Mesenchymal stem cell (in vitro differentiated cells and primary cell): Measurements from ENCODE around the gene ZFP14.
"Not testable (repeated sequence)": the region's sequence is repeated elsewhere in the genome, so short reads cannot be mapped to it uniquely, and the experiment has no call there.

Experiments used
- DNase-seq: peaks from one replicate; pipeline ENCODE4 v3.0.0-alpha.2; 2013
- H2AFZ ChIP-seq: one replicate; pipeline ENCODE4 v1.6.1; 2013; ENCODE audit warnings: low read depth, mild to moderate bottlenecking, control low read depth, inconsistent platforms, low read length, moderate library complexity
- H2AK5ac ChIP-seq: 2 replicates; pipeline ENCODE4 v1.6.1; 2013; ENCODE audit warnings: low read length, moderate library complexity, mild to moderate bottlenecking, inconsistent platforms; ENCODE audit not compliant: severe bottlenecking
- H2BK120ac ChIP-seq: one replicate; pipeline ENCODE4 v1.6.1; 2013; ENCODE audit warnings: low read depth, mild to moderate bottlenecking, inconsistent platforms, low read length, moderate library complexity
- H2BK12ac ChIP-seq, 2 experiments: one replicate each; pipeline ENCODE4 v1.6.1; 2013; ENCODE audit warnings: inconsistent platforms in 2 of 2, low read length in 2 of 2, mild to moderate bottlenecking in 2 of 2, moderate library complexity in 2 of 2, control low read depth in 1 of 2
- H2BK15ac ChIP-seq: one replicate; pipeline ENCODE4 v1.6.1; 2013; ENCODE audit warnings: mild to moderate bottlenecking, low read depth, inconsistent platforms; ENCODE audit not compliant: poor library complexity, severe bottlenecking
- H2BK5ac ChIP-seq: 2 replicates; pipeline ENCODE4 v1.6.1; 2013; ENCODE audit warnings: low read depth, mild to moderate bottlenecking, low read length, control low read depth, inconsistent platforms; ENCODE audit not compliant: poor library complexity, severe bottlenecking
- H3K14ac ChIP-seq, 2 experiments: one replicate each; pipeline ENCODE4 v1.6.1; 2013; ENCODE audit warnings: inconsistent platforms in 2 of 2, low read length in 2 of 2, control low read depth in 1 of 2, mild to moderate bottlenecking in 1 of 2, moderate library complexity in 1 of 2
- H3K18ac ChIP-seq, 2 experiments: one replicate each; pipeline ENCODE4 v1.6.1; 2013; ENCODE audit warnings: inconsistent platforms in 2 of 2, low read length in 2 of 2, control low read depth in 1 of 2, low read depth in 1 of 2, mild to moderate bottlenecking in 1 of 2
- H3K23ac ChIP-seq, 2 experiments: one replicate each; pipeline ENCODE4 v1.6.1; 2013; ENCODE audit warnings: inconsistent platforms in 2 of 2, low read length in 2 of 2, mild to moderate bottlenecking in 2 of 2, moderate library complexity in 2 of 2, control low read depth in 1 of 2
- H3K27ac ChIP-seq: 2 replicates; pipeline ENCODE4 v1.5.1; 2013; ENCODE audit warnings: mild to moderate bottlenecking, moderate library complexity, low read length, control low read depth, inconsistent platforms; ENCODE audit not compliant: poor library complexity, severe bottlenecking
- H3K27me3 ChIP-seq, 2 experiments: 2 replicates each; pipeline versions ENCODE4 v1.6.1 to v1.7.0; 2013; ENCODE audit warnings: low read length in 2 of 2, mild to moderate bottlenecking in 2 of 2, moderate library complexity in 2 of 2, control low read depth in 1 of 2, inconsistent platforms in 1 of 2; ENCODE audit not compliant: control insufficient read depth in 1 of 2, insufficient read depth in 1 of 2
- H3K36me3 ChIP-seq, 2 experiments: 2 replicates each; pipeline versions ENCODE4 v1.6.1 to v1.7.0; 2013; ENCODE audit warnings: low read length in 2 of 2, control low read depth in 1 of 2, inconsistent platforms in 1 of 2, low read depth in 1 of 2, mild to moderate bottlenecking in 1 of 2; ENCODE audit not compliant: insufficient read depth in 2 of 2, control insufficient read depth in 1 of 2
- H3K4ac ChIP-seq, 2 experiments: one replicate each; pipeline ENCODE4 v1.6.1; 2013; ENCODE audit warnings: inconsistent platforms in 2 of 2, low read length in 2 of 2, mild to moderate bottlenecking in 2 of 2, moderate library complexity in 2 of 2, control low read depth in 1 of 2, low read depth in 1 of 2
- H3K4me1 ChIP-seq: 2 replicates; pipeline ENCODE4 v1.6.1; 2013; ENCODE audit warnings: low read depth, low read length, control low read depth; ENCODE audit not compliant: control insufficient read depth, insufficient read depth
- H3K4me2 ChIP-seq: 2 replicates; pipeline ENCODE4 v1.6.1; 2013; ENCODE audit warnings: low read length, mild to moderate bottlenecking, inconsistent platforms; ENCODE audit not compliant: poor library complexity, severe bottlenecking
- H3K4me3 ChIP-seq, 2 experiments: 2 replicates each; pipeline versions ENCODE4 v1.5.1 to v1.7.0; 2013; ENCODE audit warnings: low read length in 2 of 2, mild to moderate bottlenecking in 2 of 2, control low read depth in 1 of 2, low read depth in 1 of 2; ENCODE audit not compliant: insufficient read depth in 1 of 2
- H3K79me1 ChIP-seq: replicated peaks from 2 replicates; pipeline ENCODE4 v1.6.1; 2013; ENCODE audit warnings: mild to moderate bottlenecking, control low read depth, low read length, inconsistent platforms; ENCODE audit not compliant: poor library complexity, severe bottlenecking
- H3K9ac ChIP-seq: 2 replicates; pipeline ENCODE4 v1.7.0; 2013; ENCODE audit warnings: mild to moderate bottlenecking, low read length, moderate library complexity
- H3K9me3 ChIP-seq: 2 replicates; pipeline ENCODE4 v1.7.0; 2013; ENCODE audit warnings: mild to moderate bottlenecking, low read length; ENCODE audit not compliant: control insufficient read depth
- H4K8ac ChIP-seq: one replicate; pipeline ENCODE4 v1.6.1; 2013; ENCODE audit warnings: inconsistent platforms, mild to moderate bottlenecking, low read length, moderate library complexity
- H4K91ac ChIP-seq: one replicate; pipeline ENCODE4 v1.6.1; 2013; ENCODE audit warnings: mild to moderate bottlenecking, low read length, inconsistent platforms
- WGBS: methylation state at CpG from one replicate; pipeline ENCODE4 v1.1.7; 2013; ENCODE audit warnings: mixed read lengths; 5-methylcytosine and 5-hydroxymethylcytosine counted together

ZFP14 gene

DNA sequence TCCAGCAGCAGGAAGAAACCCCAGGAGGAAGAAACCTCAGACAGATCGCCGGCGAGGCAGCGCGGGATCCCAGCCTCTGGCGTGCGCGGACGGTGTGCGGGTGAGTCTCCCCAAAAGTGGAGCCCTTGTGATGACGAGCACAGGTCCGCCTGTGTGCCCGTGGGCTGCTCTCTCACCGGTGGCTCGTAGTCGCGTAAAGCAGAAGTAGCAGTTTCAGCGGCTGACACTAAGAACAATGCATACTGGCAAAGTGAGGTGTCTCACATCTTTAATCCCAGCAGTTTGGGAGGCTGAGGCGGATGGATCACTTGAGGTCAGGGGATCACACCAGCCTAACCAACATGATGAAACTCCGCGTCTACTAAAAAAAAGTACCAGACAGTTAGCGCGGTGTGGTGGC is 69.2 kb downstream of the ZFP14 start:
- not testable (repeated sequence) for H3K4me2 ChIP-seq, H3K4me1 ChIP-seq, H3K27me3 ChIP-seq, H2BK120ac ChIP-seq, H3K36me3 ChIP-seq, H3K9me3 ChIP-seq, H2BK12ac ChIP-seq, H2BK15ac ChIP-seq, H3K14ac ChIP-seq, H4K91ac ChIP-seq, H3K4ac ChIP-seq, DNase-seq, H3K9ac ChIP-seq, H3K18ac ChIP-seq, H3K79me1 ChIP-seq, H2AK5ac ChIP-seq, H3K23ac ChIP-seq, H3K27ac ChIP-seq, H2AFZ ChIP-seq, H2BK5ac ChIP-seq, H4K8ac ChIP-seq, H3K4me3 ChIP-seq
- WGBS: 83% methylated on average over 1 of the region's 23 CpGs

- H3K27me3 ChIP-seq, H4K8ac ChIP-seq, H3K4me3 ChIP-seq, H2BK12ac ChIP-seq, H2BK120ac ChIP-seq, H3K27ac ChIP-seq, H3K18ac ChIP-seq, H4K91ac ChIP-seq, H2BK15ac ChIP-seq, H2AK5ac ChIP-seq, DNase-seq, H3K79me1 ChIP-seq, H2AFZ ChIP-seq, H3K23ac ChIP-seq, H3K36me3 ChIP-seq, H3K4me1 ChIP-seq, H3K9me3 ChIP-seq, H2BK5ac ChIP-seq, H3K4me2 ChIP-seq, H3K4ac ChIP-seq, H3K9ac ChIP-seq, H3K14ac ChIP-seq: not testable (repeated sequence)
- 90% methylated on average over 20 of the region's 39 CpGs for WGBS
Observed at GRCh38 chr19:36309309-36309708, 69.7 kb downstream of the ZFP14 start.

- H2BK120ac ChIP-seq, H3K9me3 ChIP-seq, H3K27ac ChIP-seq, H3K4ac ChIP-seq, H2BK15ac ChIP-seq, H3K9ac ChIP-seq, H3K4me3 ChIP-seq, H2AFZ ChIP-seq, H3K36me3 ChIP-seq, H4K91ac ChIP-seq, H3K23ac ChIP-seq, H3K79me1 ChIP-seq, H3K4me2 ChIP-seq, H3K18ac ChIP-seq, H3K4me1 ChIP-seq, H2BK12ac ChIP-seq, H2BK5ac ChIP-seq, H2AK5ac ChIP-seq, DNase-seq, H3K14ac ChIP-seq, H3K27me3 ChIP-seq, H4K8ac ChIP-seq: not testable (repeated sequence)
- no CpG with 5 or more reads among the region's 30 CpGs for WGBS
Observed at GRCh38 chr19:36292317-36292716, 86.7 kb downstream of the ZFP14 start.
